Right lobe of liver (tissue), 4 donors: ENCODE measurements around the gene FBXO44.

ENCODE experiments used
- POLR2A ChIP-seq: fragments of 450-650 bp; IDR thresholded peaks from one replicate; pipeline ENCODE4 v1.6.1; 2017; ENCODE audit warnings: antibody characterized with exemption, mild to moderate bottlenecking
- TF ChIP-seq, protein P1 (sequence below), 4 donors: fragments of 200-600 bp in 3 of 4; fragments of 450-650 bp in 1 of 4; IDR thresholded peaks; one replicate each; pipeline versions ENCODE4 v1.5.1 to v1.8.0; 2016 to 2022; ENCODE audit warnings: antibody characterized with exemption in 4 of 4, mild to moderate bottlenecking in 2 of 4
- donor health status: DM: no; HTN: no; CAD: no.
- donor health status: DM: no; HTN: no; CAD: no.
- donor health status: DM: no; HTN: yes; CAD: no.

DNA sequence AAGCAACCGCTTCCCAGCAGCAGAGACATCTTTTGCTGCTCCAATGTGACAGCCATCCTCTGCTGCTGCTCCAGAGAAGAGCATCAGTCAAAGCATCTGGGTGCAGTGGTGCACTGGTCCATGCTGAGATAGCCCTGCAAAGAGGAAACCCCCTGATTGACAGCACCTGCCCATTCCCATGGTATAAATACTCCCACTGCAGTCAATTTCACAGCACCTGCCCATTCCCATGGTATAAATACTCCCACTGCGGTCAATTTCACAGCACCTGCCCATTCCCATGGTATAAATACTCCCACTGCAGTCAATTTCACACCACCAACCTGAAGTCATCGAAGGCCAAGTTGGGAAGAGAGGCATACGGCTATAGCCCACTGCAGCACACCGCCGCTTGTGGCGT lies 25.9 kb upstream of the FBXO44 start:
- no peak for TF ChIP-seq POLR2A
- TF ChIP-seq, protein P1, sequence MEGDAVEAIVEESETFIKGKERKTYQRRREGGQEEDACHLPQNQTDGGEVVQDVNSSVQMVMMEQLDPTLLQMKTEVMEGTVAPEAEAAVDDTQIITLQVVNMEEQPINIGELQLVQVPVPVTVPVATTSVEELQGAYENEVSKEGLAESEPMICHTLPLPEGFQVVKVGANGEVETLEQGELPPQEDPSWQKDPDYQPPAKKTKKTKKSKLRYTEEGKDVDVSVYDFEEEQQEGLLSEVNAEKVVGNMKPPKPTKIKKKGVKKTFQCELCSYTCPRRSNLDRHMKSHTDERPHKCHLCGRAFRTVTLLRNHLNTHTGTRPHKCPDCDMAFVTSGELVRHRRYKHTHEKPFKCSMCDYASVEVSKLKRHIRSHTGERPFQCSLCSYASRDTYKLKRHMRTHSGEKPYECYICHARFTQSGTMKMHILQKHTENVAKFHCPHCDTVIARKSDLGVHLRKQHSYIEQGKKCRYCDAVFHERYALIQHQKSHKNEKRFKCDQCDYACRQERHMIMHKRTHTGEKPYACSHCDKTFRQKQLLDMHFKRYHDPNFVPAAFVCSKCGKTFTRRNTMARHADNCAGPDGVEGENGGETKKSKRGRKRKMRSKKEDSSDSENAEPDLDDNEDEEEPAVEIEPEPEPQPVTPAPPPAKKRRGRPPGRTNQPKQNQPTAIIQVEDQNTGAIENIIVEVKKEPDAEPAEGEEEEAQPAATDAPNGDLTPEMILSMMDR (IDR thresholded peaks at IDR 0.05) = no peak
